HepG2 (cell line): Measurements from ENCODE around the gene REEP6. TPM values are rescaled to one million over a fixed set of nuclear protein-coding genes. Genes with fewer than 3 reads are reported as not detected.
A peak's percentile ranks its signal among the peaks of the same experiment; 100 is the strongest.

Source experiments
- ATAC-seq: fragments of 200-7000 bp; cut with Tn5 transposase; 3 replicates; pipeline ENCODE4 v1.9.1; 2020; ENCODE audit warnings: mild to moderate bottlenecking, moderate library complexity
- BruUV-seq: library from RNA; stranded (reverse); fragments of 400-500 nt; replicated peaks from 2 replicates; lab custom pipeline; 2021; lab: Mats Ljungman, UMichigan
- CTCF ChIA-PET: fragments of 300-600 bp; formaldehyde crosslinking; extraction: SDS; loops from one replicate; lab custom pipeline; 2021; ENCODE audit warnings: low total read pairs, inconsistent platforms, low intra/inter-chr PET ratio; lab: Yijun Ruan, JAX
- POLR2A ChIA-PET: fragments of 350-600 bp; sonication (Branson Sonifier 250); formaldehyde crosslinking; loops from one replicate; lab custom pipeline; 2020; ENCODE audit warnings: antibody characterized with exemption, inconsistent platforms; lab: Yijun Ruan, JAX
- DNase-seq: peaks from one replicate; pipeline ENCODE4 v3.0.0-alpha.2; 2015; ENCODE audit warnings: low spot score
- FAIRE-seq: peaks from 3 replicates; lab custom pipeline; 2011; peaks lifted over from hg19 to GRCh38; lab: Jason Lieb, UNC
- H2AFZ ChIP-seq: one replicate; pipeline ENCODE4 v1.6.1; 2011; ENCODE audit warnings: low read length, inconsistent platforms
- H3K27ac ChIP-seq: fragments of 300-600 bp; 3 replicates; pipeline ENCODE4 v1.8.0; 2011; ENCODE audit warnings: mixed run types, mild to moderate bottlenecking, mixed read lengths, low read length, inconsistent platforms; ENCODE audit not compliant: insufficient read depth; ENCODE audit errors: extremely low read length
- H3K27me3 ChIP-seq, 2 experiments: fragments of 200-600 bp in 1 of 2; 2 replicates in 1 of 2; 3 replicates in 1 of 2; pipeline versions ENCODE4 v1.6.0 to v1.8.0; 2011; ENCODE audit warnings: low read length in 2 of 2, mild to moderate bottlenecking in 2 of 2, moderate library complexity in 2 of 2, inconsistent platforms in 1 of 2; ENCODE audit not compliant: insufficient read depth in 2 of 2, control insufficient read depth in 1 of 2
- H3K36me3 ChIP-seq, 2 experiments: fragments of 200-600 bp in 1 of 2; replicated peaks in 1 of 2; 2 replicates in 1 of 2; 3 replicates in 1 of 2; pipeline versions ENCODE4 v1.5.1 to v1.8.0; 2011; ENCODE audit warnings: low read length in 2 of 2, inconsistent platforms in 1 of 2; ENCODE audit not compliant: insufficient read depth in 2 of 2, control insufficient read depth in 1 of 2
- H3K4me1 ChIP-seq: 2 replicates; pipeline ENCODE4 v1.5.1; 2012; ENCODE audit warnings: low read length, inconsistent platforms; ENCODE audit not compliant: insufficient read depth
- H3K4me2 ChIP-seq: 2 replicates; pipeline ENCODE4 v1.6.0; 2011; ENCODE audit warnings: low read depth, low read length, inconsistent platforms
- H3K4me3 ChIP-seq, 3 experiments: fragments of 200-600 bp in 1 of 3; sonication (generic), shearing (Covaris generic) in 1 of 3; replicated peaks in 1 of 3; 2 replicates each; pipeline ENCODE4 v1.5.1; 2011 to 2016; ENCODE audit warnings: low read length in 3 of 3, inconsistent platforms in 2 of 3, low read depth in 2 of 3, mild to moderate bottlenecking in 2 of 3, control low read depth in 1 of 3, mixed read lengths in 1 of 3; ENCODE audit not compliant: insufficient read depth in 1 of 3
- H3K79me2 ChIP-seq: one replicate; pipeline ENCODE4 v1.6.1; 2011; ENCODE audit warnings: low read length, inconsistent platforms; ENCODE audit not compliant: insufficient read depth
- H3K9ac ChIP-seq: 2 replicates; pipeline ENCODE4 v1.6.0; 2011; ENCODE audit warnings: mild to moderate bottlenecking, low read depth, low read length, inconsistent platforms; ENCODE audit not compliant: insufficient read depth
- H3K9me3 ChIP-seq: 2 replicates; pipeline ENCODE4 v1.5.1; 2012; ENCODE audit warnings: mild to moderate bottlenecking, low read length
- H4K20me1 ChIP-seq: 2 replicates; pipeline ENCODE4 v1.6.0; 2011; ENCODE audit warnings: inconsistent platforms, mild to moderate bottlenecking, low read length, moderate library complexity; ENCODE audit not compliant: insufficient read depth
- AGO2 ChIP-seq: fragments of 200-400 bp; formaldehyde crosslinking; optimal IDR thresholded peaks from 2 replicates; pipeline ENCODE3; 2017; ENCODE audit warnings: mild to moderate bottlenecking, low read depth, low read length, moderate library complexity
- FLYWCH1 ChIP-seq: sonication (generic); formaldehyde crosslinking; IDR thresholded peaks from 2 replicates; pipeline ENCODE4 v1.8.1; 2023; ENCODE audit warnings: mild to moderate bottlenecking, missing genetic modification reagents
- GATAD2A ChIP-seq: IDR thresholded peaks from 2 replicates; pipeline ENCODE4 v1.6.1; 2016
- RBFOX2 ChIP-seq: fragments of 200-400 bp; formaldehyde crosslinking; IDR thresholded peaks from 2 replicates; pipeline ENCODE4 v1.6.1; 2017; ENCODE audit warnings: low read depth, mild to moderate bottlenecking, low read length
- RBM22 ChIP-seq: fragments of 200-400 bp; formaldehyde crosslinking; optimal IDR thresholded peaks from 2 replicates; pipeline ENCODE3; 2017; ENCODE audit warnings: mild to moderate bottlenecking, low read length, moderate library complexity
- U2AF2 ChIP-seq: fragments of 200-400 bp; formaldehyde crosslinking; IDR thresholded peaks from 2 replicates; pipeline ENCODE4 v1.6.1; 2017; ENCODE audit warnings: low read depth, mild to moderate bottlenecking, low read length
- ZNF160 ChIP-seq: sonication (generic); formaldehyde crosslinking; IDR thresholded peaks from 2 replicates; pipeline ENCODE4 v1.8.0; 2022; ENCODE audit warnings: mild to moderate bottlenecking, inconsistent platforms, missing genetic modification reagents
- WGBS: methylation state at CpG from one replicate; pipeline ENCODE4 v1.1.6; 2017; ENCODE audit warnings: low lambda C conversion rate; 5-methylcytosine and 5-hydroxymethylcytosine counted together
- in situ Hi-C: cut with HindIII; loops from 2 replicates; pipeline ENCODE4 v1.10.0; 2017; ENCODE audit warnings: low pct_unique_long_range_greater_than_20kb; ENCODE audit not compliant: extremely low pct_ligation_motif_present
- intact Hi-C: fragments of 100-400 bp; cut with micrococcal nuclease; formaldehyde crosslinking; loops from one replicate; pipeline ENCODE4 v1.10.0; 2022; ENCODE audit not compliant: unreplicated experiment
- polyA plus RNA-seq, 8 experiments: library from polyadenylated mRNA; depleted of rRNA in 3 of 8; stranded (reverse) in 7 of 8; unstranded in 1 of 8; fragments of >200 nt; fragmentation: Illumina TruSeq in 4 of 8; extraction: Trizol in 4 of 8; gene quantifications; 2 replicates each; pipeline versions ENCODE4 v1.2.1 to v1.2.3, GENCODE V29; 2011 to 2016; ENCODE audit warnings: low read depth in 4 of 8, missing spikeins in 1 of 8, mixed read lengths in 1 of 8; ENCODE audit not compliant: insufficient read depth in 1 of 8
- total RNA-seq, 5 experiments: library from RNA; depleted of rRNA; stranded (reverse); fragments of >200 nt; fragmentation: Illumina TruSeq; extraction: Trizol; gene quantifications; 2 replicates each; pipeline ENCODE4 v1.2.3, GENCODE V29; 2016; ENCODE audit warnings: low read depth in 1 of 5

Gene REEP6
- total and polyA plus RNA-seq, 2 of the 13 experiments (the other 11 are each of a cell fraction or from before 2014, with no cell fraction given) = 10.0 to 28.8 TPM

- Histone ChIP-seq H3K4me3 (no peak overlapping the region), H3K9ac (no peak overlapping the region), H3K27ac (no peak overlapping the region), H2AFZ (no peak overlapping the region), H3K4me2 (no peak overlapping the region), H3K27me3 (no peaks in the 10 kb centered on the region), H3K4me1 (peaks cover 40% of the 10 kb centered on the region), H3K36me3 (peaks cover 2 to 8% of the 10 kb centered on the region in 2 experiments; a peak in 3 of 5 replicates), H3K79me2 (peaks cover 16% of the 10 kb centered on the region), H3K9me3 (no peaks in the 10 kb centered on the region), H4K20me1 (peaks cover 15% of the 10 kb centered on the region)
- no peak for ATAC-seq
- ChIA-PET CTCF (no interaction called here), POLR2A (interaction anchor here (1.3 kb wide), 1 partner anchor 19 kb away, joined by 3 read pairs; no protein-coding TSS in a partner anchor)
- 97% methylated on average over 8 of the region's 31 CpGs for whole genome bisulfite sequencing
- intact Hi-C loops (no loop called here), in situ Hi-C loops (no loop called here)
- TF ChIP-seq U2AF2 = no peak
- TF ChIP-seq GATAD2A = no peak
- TF ChIP-seq RBFOX2 = peak; percentile 26; the same call in 1 of the 2 replicates
- no peak for TF ChIP-seq FLYWCH1 (CRISPR knock-in tag)
- TF ChIP-seq AGO2 = peak; percentile 76
- TF ChIP-seq RBM22 = peak; percentile 35
- no peak for DNase-seq
- FAIRE-seq = no peak
- no TSS peak for BruUV-seq
Observed at GRCh38 chr19:1474011-1474764, 16.8 kb upstream of the REEP6 start.

DNA sequence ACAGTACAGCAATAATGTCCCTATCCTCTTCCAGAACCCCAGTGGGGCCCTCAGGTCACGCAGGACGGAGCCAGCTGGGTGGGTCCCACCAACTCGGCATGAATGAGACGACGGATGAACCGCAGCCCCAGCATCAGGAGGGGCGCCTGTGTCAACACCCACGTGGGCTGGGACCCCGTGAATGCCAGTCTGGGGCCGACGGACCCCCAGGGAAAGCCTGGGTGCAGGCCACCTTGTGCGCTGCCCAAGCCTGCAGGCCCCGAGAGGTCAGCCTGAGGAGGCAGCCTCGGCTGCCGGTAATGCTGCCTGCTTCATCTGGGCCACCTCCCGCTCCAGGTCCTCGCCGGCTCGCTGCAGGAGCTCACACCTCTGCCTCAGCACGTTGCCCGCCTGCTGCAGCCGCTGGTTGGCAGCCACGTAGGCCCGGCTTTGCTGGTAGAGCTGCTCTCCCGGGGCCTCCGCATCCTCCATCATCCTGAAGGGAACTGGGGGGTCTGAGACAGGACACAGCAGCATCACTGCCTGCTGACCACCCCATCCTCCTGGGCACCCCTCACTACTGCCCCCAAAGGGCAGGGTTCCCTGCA lies 16.1 kb upstream of the REEP6 start:
- Histone ChIP-seq H3K27ac (no peak overlapping the region), H3K36me3 (peaks cover 2 to 8% of the 10 kb centered on the region in 2 experiments; a peak in 3 of 5 replicates), H3K79me2 (peaks cover 16% of the 10 kb centered on the region), H3K4me2 (no peak overlapping the region), H3K9me3 (no peaks in the 10 kb centered on the region), H3K4me3 (no peak overlapping the region), H3K27me3 (no peaks in the 10 kb centered on the region), H3K4me1 (peaks cover 40% of the 10 kb centered on the region), H2AFZ (no peak overlapping the region), H4K20me1 (peaks cover 15% of the 10 kb centered on the region), H3K9ac (no peak overlapping the region)
- WGBS = 98% methylated on average over 9 of the region's 26 CpGs
- no peak for ATAC-seq
- DNase-seq = no peak
- TF ChIP-seq RBFOX2 (peak; percentile 39), ZNF160 (CRISPR knock-in tag) (no peak), AGO2 (peak; percentile 7)
- CTCF ChIA-PET = no interaction called here
- in situ Hi-C loops = no loop called here
- intact Hi-C loops = no loop called here
- BruUV-seq = no TSS peak
- no peak for FAIRE-seq
- POLR2A ChIA-PET = interaction anchor here (1.3 to 2.8 kb wide), 3 partner anchors 18 to 206 kb away, joined by 3 to 15 read pairs (median 3); partner anchors contain the start of gene CIRBP
